22Rv1 (cell line): ENCODE data around the gene GPC4.

Source experiments
- ZFX ChIP-seq: fragments of 450-650 bp; IDR thresholded peaks from 2 replicates; pipeline ENCODE4 v1.6.1; 2017; ENCODE audit warnings: antibody characterized with exemption, borderline replicate concordance
- TF ChIP-seq, protein P1 (sequence below): fragments of 450-650 bp; IDR thresholded peaks from 2 replicates; pipeline ENCODE4 v1.5.1; 2017; ENCODE audit warnings: mild to moderate bottlenecking

DNA sequence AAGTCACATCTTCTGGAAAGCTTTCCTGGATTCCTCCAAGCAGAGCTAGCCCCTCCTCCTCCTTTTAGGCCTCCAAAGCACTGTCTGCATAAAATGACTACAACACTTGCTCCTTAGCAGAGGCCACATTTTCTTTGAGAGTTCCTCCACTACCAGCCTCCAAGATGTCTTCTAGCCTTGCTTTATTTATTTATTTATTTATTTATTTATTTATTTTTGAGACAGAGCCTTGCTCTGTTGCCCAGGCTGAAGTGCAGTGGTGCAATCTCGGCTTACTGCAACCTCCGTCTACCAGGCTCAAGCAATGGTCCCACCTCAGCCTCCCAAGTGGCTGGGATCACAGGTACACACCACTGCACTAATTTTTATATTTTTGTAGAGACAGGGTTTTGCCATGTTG, 4.6 kb upstream of the GPC4 start:
- TF ChIP-seq, protein P1, sequence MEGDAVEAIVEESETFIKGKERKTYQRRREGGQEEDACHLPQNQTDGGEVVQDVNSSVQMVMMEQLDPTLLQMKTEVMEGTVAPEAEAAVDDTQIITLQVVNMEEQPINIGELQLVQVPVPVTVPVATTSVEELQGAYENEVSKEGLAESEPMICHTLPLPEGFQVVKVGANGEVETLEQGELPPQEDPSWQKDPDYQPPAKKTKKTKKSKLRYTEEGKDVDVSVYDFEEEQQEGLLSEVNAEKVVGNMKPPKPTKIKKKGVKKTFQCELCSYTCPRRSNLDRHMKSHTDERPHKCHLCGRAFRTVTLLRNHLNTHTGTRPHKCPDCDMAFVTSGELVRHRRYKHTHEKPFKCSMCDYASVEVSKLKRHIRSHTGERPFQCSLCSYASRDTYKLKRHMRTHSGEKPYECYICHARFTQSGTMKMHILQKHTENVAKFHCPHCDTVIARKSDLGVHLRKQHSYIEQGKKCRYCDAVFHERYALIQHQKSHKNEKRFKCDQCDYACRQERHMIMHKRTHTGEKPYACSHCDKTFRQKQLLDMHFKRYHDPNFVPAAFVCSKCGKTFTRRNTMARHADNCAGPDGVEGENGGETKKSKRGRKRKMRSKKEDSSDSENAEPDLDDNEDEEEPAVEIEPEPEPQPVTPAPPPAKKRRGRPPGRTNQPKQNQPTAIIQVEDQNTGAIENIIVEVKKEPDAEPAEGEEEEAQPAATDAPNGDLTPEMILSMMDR, result no peak
- TF ChIP-seq ZFX, result no peak
